ENCODE data around the gene ANKRD30A. TPM values are rescaled to one million over a fixed set of nuclear protein-coding genes. Genes with fewer than 3 reads are reported as not detected.

ANKRD30A gene
- total RNA-seq, 4 donors from 2014 or later = 0.66 to 3.0 (median 1.3) TPM

DNA sequence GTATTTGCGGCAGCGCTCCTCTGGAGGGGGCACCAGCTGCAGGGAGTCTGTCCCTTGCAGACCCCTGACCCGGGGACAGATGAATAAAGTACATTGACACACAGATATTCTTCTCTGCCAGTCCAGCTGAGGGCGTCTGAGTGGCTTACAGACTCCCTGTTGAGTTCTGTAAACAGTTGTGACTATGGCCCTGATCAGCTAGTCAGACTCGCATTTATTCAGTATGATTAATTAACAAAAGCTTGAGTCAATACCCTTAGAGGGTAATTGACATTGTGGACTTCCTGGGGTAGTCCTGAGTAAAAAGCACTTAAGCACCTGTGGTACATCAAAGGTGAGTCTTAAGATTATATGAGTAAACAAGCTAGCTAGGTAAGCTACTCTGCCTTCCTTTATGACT, 21.0 kb downstream of the ANKRD30A start:
- TF ChIP-seq, protein P1, sequence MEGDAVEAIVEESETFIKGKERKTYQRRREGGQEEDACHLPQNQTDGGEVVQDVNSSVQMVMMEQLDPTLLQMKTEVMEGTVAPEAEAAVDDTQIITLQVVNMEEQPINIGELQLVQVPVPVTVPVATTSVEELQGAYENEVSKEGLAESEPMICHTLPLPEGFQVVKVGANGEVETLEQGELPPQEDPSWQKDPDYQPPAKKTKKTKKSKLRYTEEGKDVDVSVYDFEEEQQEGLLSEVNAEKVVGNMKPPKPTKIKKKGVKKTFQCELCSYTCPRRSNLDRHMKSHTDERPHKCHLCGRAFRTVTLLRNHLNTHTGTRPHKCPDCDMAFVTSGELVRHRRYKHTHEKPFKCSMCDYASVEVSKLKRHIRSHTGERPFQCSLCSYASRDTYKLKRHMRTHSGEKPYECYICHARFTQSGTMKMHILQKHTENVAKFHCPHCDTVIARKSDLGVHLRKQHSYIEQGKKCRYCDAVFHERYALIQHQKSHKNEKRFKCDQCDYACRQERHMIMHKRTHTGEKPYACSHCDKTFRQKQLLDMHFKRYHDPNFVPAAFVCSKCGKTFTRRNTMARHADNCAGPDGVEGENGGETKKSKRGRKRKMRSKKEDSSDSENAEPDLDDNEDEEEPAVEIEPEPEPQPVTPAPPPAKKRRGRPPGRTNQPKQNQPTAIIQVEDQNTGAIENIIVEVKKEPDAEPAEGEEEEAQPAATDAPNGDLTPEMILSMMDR (IDR thresholded peaks at IDR 0.05; ENCODE audit: low read depth) = no peak

DNA sequence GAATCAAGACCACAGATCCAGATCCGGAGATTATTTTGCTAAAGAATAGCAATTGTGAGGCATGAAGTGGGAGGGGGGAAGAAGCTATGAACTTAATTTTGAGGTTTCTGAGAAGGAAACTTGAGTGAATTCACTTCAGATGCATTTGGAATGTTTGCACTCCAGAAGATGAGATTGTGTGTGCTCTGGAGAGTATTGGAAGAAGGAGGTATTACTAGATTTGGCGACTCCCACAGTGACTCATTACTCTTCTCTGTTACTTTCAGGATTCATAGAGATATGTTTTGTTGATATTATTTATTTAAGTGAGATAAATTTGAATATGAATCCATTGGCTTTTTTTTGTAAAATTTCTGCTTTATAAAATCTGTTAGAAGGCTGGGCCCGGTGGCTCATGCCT, 80.7 kb downstream of the ANKRD30A start:
- TF ChIP-seq, protein P1 (IDR thresholded peaks at IDR 0.05; ENCODE audit: low read depth) = no peak

DNA sequence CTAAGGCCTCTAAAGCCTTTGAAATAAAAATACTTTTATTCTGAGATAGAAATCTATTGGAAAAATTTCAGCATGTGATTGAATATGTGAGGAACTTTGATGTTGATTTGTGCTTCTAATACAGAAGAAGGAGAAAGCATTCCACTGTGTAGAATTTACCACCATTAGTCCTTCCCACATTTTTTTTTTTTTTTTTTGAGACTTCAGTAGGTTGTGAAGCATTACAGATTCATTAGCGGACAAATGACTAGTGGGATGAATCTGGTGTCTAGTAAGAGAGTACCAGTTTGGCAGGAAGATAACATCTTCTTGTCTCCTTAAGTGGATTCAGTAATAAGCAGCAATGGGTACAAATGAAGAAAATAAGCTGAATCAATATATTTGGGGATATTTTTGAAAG, 95.5 kb downstream of the ANKRD30A start:
- TF ChIP-seq, protein P1 (IDR thresholded peaks at IDR 0.05; ENCODE audit: low read depth) = no peak

DNA sequence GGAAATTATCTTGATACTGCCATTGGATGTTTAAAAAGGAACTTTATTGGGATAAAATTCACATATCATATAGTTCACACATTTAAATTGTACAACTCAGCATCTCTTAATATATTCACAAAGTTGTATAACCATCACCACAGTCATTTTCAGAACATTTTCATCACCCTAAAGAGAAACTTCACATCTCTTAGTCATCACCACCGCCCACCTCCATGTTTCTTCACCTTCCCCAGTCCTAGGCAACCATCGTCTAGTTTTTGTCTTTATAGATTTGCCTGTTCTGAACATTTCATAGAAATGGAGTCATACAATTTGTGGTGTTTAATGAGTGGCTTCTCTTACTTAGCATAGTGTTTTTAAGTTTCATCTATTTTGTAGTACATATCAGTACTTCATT, 96.6 kb downstream of the ANKRD30A start:
- TF ChIP-seq, protein P1 (IDR thresholded peaks at IDR 0.05; ENCODE audit: low read depth) = no peak

DNA sequence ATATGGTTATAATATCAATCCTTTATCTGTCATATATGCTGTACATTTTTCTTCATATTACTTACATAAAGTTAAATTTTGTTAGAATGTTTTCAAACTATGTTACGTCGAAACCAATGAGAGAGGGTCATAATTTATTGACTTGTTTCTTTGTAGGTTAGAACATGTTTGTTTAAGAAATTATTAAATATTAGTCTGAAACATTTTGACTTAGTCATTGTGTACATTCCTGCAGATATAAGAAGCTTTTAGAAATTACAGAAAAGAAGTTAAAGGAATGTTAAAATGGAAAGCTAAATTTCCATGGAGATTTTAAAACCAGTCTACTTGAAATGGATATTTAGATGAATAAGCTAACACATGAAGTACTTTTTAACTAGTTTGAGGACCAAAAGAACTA, 99.8 kb downstream of the ANKRD30A start:
- TF ChIP-seq, protein P1 (IDR thresholded peaks at IDR 0.05; ENCODE audit: low read depth) = no peak

DNA sequence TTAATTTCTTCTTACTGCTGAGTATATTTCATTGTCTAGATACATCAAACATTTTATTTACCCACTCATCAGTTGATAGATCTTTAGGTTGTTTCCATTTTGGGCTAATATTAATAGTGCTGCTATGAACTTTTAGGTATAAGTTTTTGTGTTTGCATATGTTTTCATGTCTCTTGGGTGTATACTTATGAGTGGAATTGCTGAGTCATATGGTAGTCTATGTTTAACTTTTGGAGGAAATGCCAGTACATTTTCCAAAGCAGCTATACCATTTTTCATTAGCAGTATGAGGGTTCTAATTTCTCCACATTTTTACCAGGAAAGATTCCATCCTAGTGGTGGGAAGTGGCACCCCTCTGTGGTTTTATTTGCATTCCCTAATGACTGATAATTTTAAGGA, 101.1 kb downstream of the ANKRD30A start:
- TF ChIP-seq, protein P1 (IDR thresholded peaks at IDR 0.05; ENCODE audit: low read depth) = no peak

DNA sequence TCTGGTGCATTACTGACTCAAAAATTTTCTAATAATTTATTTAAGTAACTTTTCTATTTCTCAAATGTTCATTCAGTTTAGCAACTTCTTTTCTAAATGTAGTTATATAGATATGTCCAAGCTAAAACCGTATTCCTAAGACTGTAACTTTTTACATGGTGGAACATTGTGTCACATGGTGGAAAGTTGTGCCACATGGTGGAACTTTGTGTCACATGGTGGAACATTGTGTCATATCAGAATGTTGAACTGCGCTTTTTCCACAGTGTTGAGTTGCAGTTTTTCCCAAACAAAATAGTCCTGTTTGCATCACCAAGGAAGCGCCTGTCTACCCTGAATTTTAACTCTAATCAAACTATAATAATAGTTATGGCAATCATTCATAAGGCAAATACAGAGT, 109.3 kb downstream of the ANKRD30A start:
- TF ChIP-seq, protein P1 (IDR thresholded peaks at IDR 0.05; ENCODE audit: low read depth) = no peak
